OCI-LY3 (cell line): Measurements from ENCODE around the gene LRRC4C.
"Not testable (repeated sequence)": the region's sequence is repeated elsewhere in the genome, so short reads cannot be mapped to it uniquely, and the experiment has no call there.

Experiments used
- H2AFZ ChIP-seq: fragments of 200-600, 300-600 bp; shearing (Covaris generic); 2 replicates; pipeline ENCODE4 v1.6.0; 2014; ENCODE audit warnings: antibody characterized with exemption, low read depth, low read length
- H3K27ac ChIP-seq: fragments of 200-600, 300-600 bp; sonication (generic); 2 replicates; pipeline ENCODE4 v1.5.1; 2014; ENCODE audit warnings: mild to moderate bottlenecking, low read length, moderate library complexity, mixed read lengths
- H3K27me3 ChIP-seq: fragments of 200-600, 300-600 bp; sonication (generic); 2 replicates; pipeline ENCODE4 v1.6.1; 2014; ENCODE audit warnings: low read depth, low read length, mixed read lengths
- H3K36me3 ChIP-seq: fragments of 200-600, 300-600 bp; sonication (generic); replicated peaks from 2 replicates; pipeline ENCODE3; 2014; ENCODE audit warnings: low read depth, low read length, mixed read lengths
- H3K4me1 ChIP-seq: fragments of 300-600, 200-600 bp; sonication (generic); 2 replicates; pipeline ENCODE4 v1.6.1; 2014; ENCODE audit warnings: low read length, mixed read lengths
- H3K4me2 ChIP-seq: fragments of 200-600, 300-600 bp; sonication (generic); 2 replicates; pipeline ENCODE4 v1.6.1; 2014; ENCODE audit warnings: low read length, mixed read lengths
- H3K4me3 ChIP-seq: fragments of 300-600, 200-600 bp; sonication (generic); 2 replicates; pipeline ENCODE4 v1.5.1; 2014; ENCODE audit warnings: antibody characterized with exemption, mild to moderate bottlenecking, low read length, moderate library complexity
- H3K79me2 ChIP-seq: fragments of 300-600, 200-600 bp; shearing (Covaris generic); 2 replicates; pipeline ENCODE4 v1.6.1; 2014; ENCODE audit warnings: mild to moderate bottlenecking, low read length, mixed read lengths
- H3K9ac ChIP-seq: fragments of 300-600, 200-600 bp; shearing (Covaris generic); 2 replicates; pipeline ENCODE4 v1.6.0; 2014; ENCODE audit warnings: mild to moderate bottlenecking, low read length, moderate library complexity
- H3K9me3 ChIP-seq: fragments of 200-600, 300-600 bp; shearing (Covaris generic); 2 replicates; pipeline ENCODE4 v1.6.1; 2014; ENCODE audit warnings: low read length, mixed read lengths; ENCODE audit not compliant: insufficient read depth
- H4K20me1 ChIP-seq: fragments of 200-600, 300-600 bp; sonication (generic); 2 replicates; pipeline ENCODE4 v1.6.1; 2016; ENCODE audit warnings: low read length, mixed read lengths; ENCODE audit not compliant: insufficient read depth
- CTCF ChIP-seq: fragments of 200-600, 300-600 bp; sonication (generic); IDR thresholded peaks from 2 replicates; pipeline ENCODE4 v1.5.1; 2014; ENCODE audit warnings: antibody characterized with exemption, low read length, low read depth
- EZH2phosphoT487 ChIP-seq: fragments of 200-600 bp; shearing (Covaris generic); IDR thresholded peaks from 2 replicates; pipeline ENCODE4 v1.6.1; 2018; ENCODE audit warnings: antibody characterized with exemption, mixed run types, low read depth

The LRRC4C gene

GRCh38 chr11:40168414-40168813 lies 1291.0 kb downstream of the LRRC4C start:
- H3K9ac ChIP-seq = peak overlapping the region; percentile 6; the same call in 1 of the 2 replicates
- H2AFZ ChIP-seq = 0 out of 2 replicates have a peak overlapping the region, but pooled peaks have one; percentile 5
- H4K20me1 ChIP-seq = no peaks in the 10 kb centered on the region
- no peaks in the 10 kb centered on the region for H3K27me3 ChIP-seq
- no peaks in the 10 kb centered on the region for H3K9me3 ChIP-seq
- H3K4me1 ChIP-seq = peaks cover 28% of the 10 kb centered on the region
- no peaks in the 10 kb centered on the region for H3K36me3 ChIP-seq
- H3K79me2 ChIP-seq = no peaks in the 10 kb centered on the region
- no peak overlapping the region for H3K4me3 ChIP-seq
- TF ChIP-seq CTCF (no peak), EZH2phosphoT487 (no peak)
- H3K4me2 ChIP-seq = peak overlapping the region; percentile 44
- H3K27ac ChIP-seq = peak overlapping the region; percentile 57

- H3K27me3 ChIP-seq, H3K79me2 ChIP-seq, H2AFZ ChIP-seq, H4K20me1 ChIP-seq, H3K4me3 ChIP-seq, H3K9me3 ChIP-seq, H3K36me3 ChIP-seq, H3K9ac ChIP-seq: not testable (repeated sequence)
- Histone ChIP-seq H3K4me2 (peak overlapping the region; percentile 44; the same call in 1 of the 2 replicates), H3K4me1 (peaks cover 28% of the 10 kb centered on the region), H3K27ac (peak overlapping the region; percentile 57)
Observed at GRCh38 chr11:40167805-40168204, 1291.6 kb downstream of the LRRC4C start.

GRCh38 chr11:40166892-40167291 lies 1292.6 kb downstream of the LRRC4C start:
- Histone ChIP-seq H3K9me3 (no peaks in the 10 kb centered on the region), H3K4me3 (no peak overlapping the region), H3K36me3 (no peaks in the 10 kb centered on the region), H3K79me2 (no peaks in the 10 kb centered on the region), H3K27me3 (no peaks in the 10 kb centered on the region), H3K4me2 (no peak overlapping the region), H3K4me1 (peaks cover 28% of the 10 kb centered on the region), H2AFZ (no peak overlapping the region), H3K9ac (no peak overlapping the region), H3K27ac (no peak overlapping the region), H4K20me1 (no peaks in the 10 kb centered on the region)
- TF ChIP-seq CTCF (no peak), EZH2phosphoT487 (no peak)

GRCh38 chr11:40162901-40163883 lies 1296.3 kb downstream of the LRRC4C start:
- Histone ChIP-seq H3K27ac (no peak overlapping the region), H3K4me3 (no peak overlapping the region), H3K9me3 (no peaks in the 10 kb centered on the region), H3K36me3 (no peaks in the 10 kb centered on the region), H3K4me2 (no peak overlapping the region), H3K4me1 (peaks cover 7% of the 10 kb centered on the region), H3K79me2 (no peaks in the 10 kb centered on the region), H3K9ac (no peak overlapping the region), H4K20me1 (no peaks in the 10 kb centered on the region), H2AFZ (no peak overlapping the region), H3K27me3 (no peaks in the 10 kb centered on the region)
- TF ChIP-seq EZH2phosphoT487 = no peak
- TF ChIP-seq CTCF = no peak
